CD4-positive, alpha-beta memory T cell (primary cell): ENCODE measurements around the gene PCBP3. TPM values are rescaled to one million over a fixed set of nuclear protein-coding genes. Genes with fewer than 3 reads are reported as not detected.
A peak's percentile ranks its signal among the peaks of the same experiment; 100 is the strongest.

ENCODE experiments used
- CTCF ChIA-PET: fragments of 350-600 bp; sonication (Branson Sonifier 250); formaldehyde crosslinking; loops from one replicate; lab custom pipeline; 2021; ENCODE audit warnings: inconsistent platforms; ENCODE audit not compliant: partially characterized antibody; lab: Charles Lee
- POLR2A ChIA-PET: fragments of 350-600 bp; sonication (Branson Sonifier 250); formaldehyde crosslinking; loops from one replicate; lab custom pipeline; 2021; ENCODE audit not compliant: partially characterized antibody; lab: Charles Lee
- DNase-seq, 5 donors: peaks; one replicate each; pipeline versions ENCODE4 v3.0.0 to v3.0.0-alpha.2; 2020 to 2022; ENCODE audit warnings: mixed read lengths in 1 of 5
- H3K27ac ChIP-seq: one replicate; pipeline ENCODE4 v1.7.0; 2013; ENCODE audit warnings: low read depth, low read length
- H3K27me3 ChIP-seq: 2 replicates; pipeline ENCODE4 v1.7.0; 2013; ENCODE audit warnings: mild to moderate bottlenecking, low read length, moderate library complexity; ENCODE audit not compliant: insufficient read depth
- H3K36me3 ChIP-seq: 2 replicates; pipeline ENCODE4 v1.7.0; 2013; ENCODE audit warnings: mild to moderate bottlenecking, low read length, moderate library complexity; ENCODE audit not compliant: insufficient read depth
- H3K4me1 ChIP-seq: 2 replicates; pipeline ENCODE4 v1.7.0; 2013; ENCODE audit warnings: mild to moderate bottlenecking, low read length, moderate library complexity; ENCODE audit not compliant: insufficient read depth
- H3K4me3 ChIP-seq, 2 donors: one replicate each; pipeline ENCODE4 v1.7.0; 2013; ENCODE audit warnings: low read length in 2 of 2, mild to moderate bottlenecking in 1 of 2
- H3K9me3 ChIP-seq, 2 donors: one replicate each; pipeline ENCODE4 v1.7.0; 2013; ENCODE audit warnings: low read length in 2 of 2, control low read depth in 1 of 2; ENCODE audit not compliant: control insufficient read depth in 1 of 2
- H3K27ac Mint-ChIP-seq, 7 donors: one replicate each; pipeline ENCODE4 v1.8.0; 2020 to 2021; ENCODE audit warnings: mixed read lengths in 7 of 7, mild to moderate bottlenecking in 6 of 7, inconsistent platforms in 3 of 7, moderate library complexity in 3 of 7
- H3K27me3 Mint-ChIP-seq, 2 donors: one replicate each; pipeline ENCODE4 v1.8.0; 2020 to 2021; ENCODE audit warnings: mixed read lengths in 2 of 2
- H3K36me3 Mint-ChIP-seq, 2 donors: one replicate each; pipeline ENCODE4 v1.8.0; 2020 to 2021; ENCODE audit warnings: mixed read lengths in 2 of 2, inconsistent platforms in 1 of 2, mild to moderate bottlenecking in 1 of 2
- H3K4me1 Mint-ChIP-seq, 4 donors: one replicate each; pipeline ENCODE4 v1.8.0; 2020 to 2021; ENCODE audit warnings: mixed read lengths in 4 of 4, mild to moderate bottlenecking in 1 of 4
- H3K4me3 Mint-ChIP-seq, 8 donors: one replicate each; pipeline ENCODE4 v1.8.0; 2020 to 2021; ENCODE audit warnings: mixed read lengths in 8 of 8, mild to moderate bottlenecking in 7 of 8, moderate library complexity in 6 of 8, inconsistent platforms in 3 of 8
- H3K9me3 Mint-ChIP-seq, 8 donors: one replicate each; pipeline ENCODE4 v1.8.0; 2020 to 2021; ENCODE audit warnings: mixed read lengths in 8 of 8, mild to moderate bottlenecking in 5 of 8, inconsistent platforms in 3 of 8, moderate library complexity in 1 of 8
- intact Hi-C: fragments of 100-400 bp; cut with micrococcal nuclease; formaldehyde crosslinking; loops from one replicate; pipeline ENCODE4 v1.15.1; 2023
- polyA plus RNA-seq, 2 donors: library from polyadenylated mRNA; unstranded; fragments of 300-500 nt; fragmentation: Illumina TruSeq; gene quantifications; one replicate each; pipeline ENCODE4 v1.2.3, GENCODE V29; 2021
- total RNA-seq, 2 experiments: library from RNA; stranded (reverse); gene quantifications; one replicate each; pipeline ENCODE4 v1.2.3, GENCODE V29; 2021

PCBP3 gene
- total and polyA plus RNA-seq, 4 experiments from 2014 or later: 0.36 to 1.6 (median 1.0) TPM

DNA sequence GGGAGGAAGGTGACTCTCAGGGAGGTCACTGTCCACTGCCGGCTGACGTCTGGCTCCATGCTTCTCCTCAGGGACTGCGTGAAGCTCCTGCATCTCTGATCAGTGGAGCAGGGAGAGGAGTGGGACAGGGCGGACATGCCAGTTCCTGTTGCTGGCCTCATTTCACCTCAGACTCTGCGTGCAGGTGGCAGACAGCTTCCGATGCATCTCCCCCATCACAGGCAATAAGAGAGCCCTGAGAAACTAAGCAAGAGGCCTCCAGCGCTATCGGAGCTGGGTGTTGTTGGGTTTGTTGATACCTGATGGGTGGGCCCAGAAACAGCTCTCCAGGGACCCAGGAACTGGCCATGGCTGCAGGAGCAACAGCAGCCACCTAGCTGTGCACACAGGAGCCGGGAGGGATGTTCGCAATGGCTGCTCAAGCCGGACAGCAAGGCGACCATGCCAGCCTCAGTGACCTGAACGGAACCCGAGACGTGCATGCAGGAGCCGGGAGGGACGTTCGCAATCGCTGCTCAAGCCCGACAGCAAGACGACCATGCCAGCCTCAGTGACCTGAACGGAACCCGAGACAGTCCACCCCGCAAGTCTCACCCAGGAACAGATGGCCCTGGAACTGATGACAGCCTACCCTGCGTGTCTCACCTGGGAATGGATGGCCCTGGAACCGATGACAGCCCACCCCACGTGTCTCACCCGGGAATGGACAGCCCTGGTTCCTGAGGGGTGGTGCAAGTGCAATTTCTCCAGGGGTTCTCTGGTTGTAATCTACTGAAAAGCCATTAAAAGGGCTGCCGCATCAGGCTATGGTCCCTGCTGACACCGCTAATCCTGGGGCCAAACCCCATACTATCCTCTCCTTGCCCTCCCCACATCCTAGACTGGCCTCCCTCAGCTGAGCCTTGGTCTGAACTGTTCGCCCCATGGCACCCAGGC lies 14.2 kb upstream of the PCBP3 start:
- no peak overlapping the region for H3K27ac ChIP-seq
- no peak overlapping the region for H3K4me3 ChIP-seq
- POLR2A ChIA-PET: no interaction called here
- H3K9me3 ChIP-seq: no peaks in the 10 kb centered on the region
- Mint-ChIP-seq H3K27ac (no peak overlapping the region), H3K4me3 (no peak overlapping the region), H3K27me3 (peaks cover 6 to 7% of the 10 kb centered on the region in 2 donors), H3K9me3 (no peaks in the 10 kb centered on the region), H3K4me1 (peaks cover 0 to 4% (median under 1%) of the 10 kb centered on the region in 4 donors), H3K36me3 (no peaks in the 10 kb centered on the region)
- DNase-seq: no peak
- no peaks in the 10 kb centered on the region for H3K4me1 ChIP-seq
- H3K36me3 ChIP-seq: no peaks in the 10 kb centered on the region
- CTCF ChIA-PET: no interaction called here
- intact Hi-C loops: no loop called here
- no peaks in the 10 kb centered on the region for H3K27me3 ChIP-seq

DNA sequence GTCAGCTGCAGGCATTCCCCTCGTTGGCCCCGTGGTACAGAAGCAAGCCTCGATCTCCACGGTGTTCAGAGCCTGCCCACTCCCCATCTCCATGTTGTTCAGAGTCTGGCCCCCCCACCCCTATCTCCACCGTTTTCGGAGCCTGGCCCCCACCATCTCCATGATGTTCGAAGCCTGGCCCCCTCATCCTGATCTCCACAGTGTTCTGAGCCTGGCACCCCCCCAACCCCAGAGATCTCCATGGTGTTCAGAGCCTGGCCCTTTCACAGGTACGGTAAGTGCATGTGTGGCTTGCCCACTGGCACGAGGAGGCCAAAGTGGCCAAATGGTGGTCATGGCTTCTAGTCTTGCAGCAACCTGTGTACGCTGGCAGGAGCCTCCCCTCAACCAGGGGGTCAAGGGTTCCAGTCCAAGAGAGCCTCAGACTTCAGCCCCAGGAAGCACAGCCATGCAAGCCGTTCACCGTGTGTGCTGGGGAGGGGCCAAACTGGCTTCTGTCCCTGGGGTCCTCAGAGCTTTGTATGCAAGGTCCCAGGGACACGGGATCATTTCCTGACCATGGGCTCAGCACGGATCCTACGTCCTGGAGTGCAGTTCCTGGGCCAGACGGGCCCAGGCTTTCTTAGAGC lies 13.3 kb upstream of the PCBP3 start:
- no peaks in the 10 kb centered on the region for H3K36me3 Mint-ChIP-seq
- H3K27me3 ChIP-seq: no peaks in the 10 kb centered on the region
- no peaks in the 10 kb centered on the region for H3K9me3 Mint-ChIP-seq
- peaks cover 6 to 7% of the 10 kb centered on the region in 2 donors for H3K27me3 Mint-ChIP-seq
- H3K4me1 ChIP-seq: no peaks in the 10 kb centered on the region
- H3K4me1 Mint-ChIP-seq: peaks cover 0 to 1% (median 0%) of the 10 kb centered on the region in 4 donors
- H3K27ac Mint-ChIP-seq: peak overlapping the region in 1 of 7 donors; percentile 29
- no peak overlapping the region for H3K27ac ChIP-seq
- ChIA-PET POLR2A (no interaction called here), CTCF (no interaction called here)
- H3K4me3 Mint-ChIP-seq: no peak overlapping the region
- no peak for DNase-seq
- intact Hi-C loops: no loop called here
- no peaks in the 10 kb centered on the region for H3K36me3 ChIP-seq
- no peak overlapping the region for H3K4me3 ChIP-seq
- no peaks in the 10 kb centered on the region for H3K9me3 ChIP-seq

DNA sequence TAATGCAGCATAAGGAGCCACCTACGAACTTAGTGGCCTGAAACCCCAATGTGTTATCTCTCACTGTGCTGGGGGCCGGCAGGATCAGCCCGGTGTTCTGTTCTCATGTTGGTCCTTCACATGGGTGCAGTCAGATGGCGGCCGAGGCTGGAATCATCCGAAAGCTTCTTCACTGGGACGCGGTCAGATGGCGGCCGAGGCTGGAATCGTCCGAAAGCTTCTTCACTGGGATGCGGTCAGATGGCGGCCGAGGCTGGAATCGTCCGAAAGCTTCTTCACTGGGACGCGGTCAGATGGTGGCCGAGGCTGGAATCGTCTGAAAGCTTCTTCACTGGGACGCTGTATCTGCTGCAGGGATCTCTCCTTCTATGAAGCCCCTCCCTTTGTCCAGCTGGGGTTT lies 12.6 kb upstream of the PCBP3 start:
- H3K4me1 Mint-ChIP-seq: peaks cover 0 to 1% (median 0%) of the 10 kb centered on the region in 4 donors
- no peaks in the 10 kb centered on the region for H3K36me3 Mint-ChIP-seq
- ChIA-PET CTCF (no interaction called here), POLR2A (no interaction called here)
- intact Hi-C loops: no loop called here
- Histone ChIP-seq H3K27ac (no peak overlapping the region), H3K36me3 (no peaks in the 10 kb centered on the region), H3K4me1 (no peaks in the 10 kb centered on the region), H3K9me3 (no peaks in the 10 kb centered on the region), H3K4me3 (no peak overlapping the region), H3K27me3 (no peaks in the 10 kb centered on the region)
- DNase-seq: no peak
- peaks cover 6 to 7% of the 10 kb centered on the region in 2 donors for H3K27me3 Mint-ChIP-seq
- no peaks in the 10 kb centered on the region for H3K9me3 Mint-ChIP-seq
- no peak overlapping the region for H3K27ac Mint-ChIP-seq
- H3K4me3 Mint-ChIP-seq: no peak overlapping the region

DNA sequence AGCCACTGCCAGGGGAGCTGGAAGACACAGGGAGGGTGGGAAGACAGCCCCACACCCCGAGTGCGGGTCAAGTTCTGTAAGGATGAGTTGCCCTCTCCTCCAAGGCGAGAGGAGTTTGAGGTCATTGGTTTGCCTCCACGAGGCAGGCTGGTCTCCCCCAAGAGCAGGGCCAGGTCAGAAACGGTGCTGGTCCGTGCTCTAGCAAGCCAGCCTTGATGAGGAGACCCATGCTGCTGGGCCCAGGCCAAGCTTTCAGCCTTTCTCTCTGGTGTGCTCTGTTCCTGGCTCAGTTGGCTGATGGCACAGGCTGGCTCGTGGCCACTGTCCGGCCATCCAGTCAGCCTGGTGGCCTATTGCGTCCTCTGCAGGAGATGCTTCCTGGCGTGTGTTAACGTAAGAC lies 12.0 kb upstream of the PCBP3 start:
- no peaks in the 10 kb centered on the region for H3K27me3 ChIP-seq
- Mint-ChIP-seq H3K36me3 (no peaks in the 10 kb centered on the region), H3K9me3 (no peaks in the 10 kb centered on the region), H3K4me1 (peaks cover 0 to 1% (median 0%) of the 10 kb centered on the region in 4 donors), H3K27me3 (peaks cover 6 to 7% of the 10 kb centered on the region in 2 donors), H3K4me3 (no peak overlapping the region), H3K27ac (no peak overlapping the region)
- no peak overlapping the region for H3K27ac ChIP-seq
- no peaks in the 10 kb centered on the region for H3K36me3 ChIP-seq
- intact Hi-C loops: no loop called here
- H3K4me3 ChIP-seq: no peak overlapping the region
- no peak for DNase-seq
- no peaks in the 10 kb centered on the region for H3K9me3 ChIP-seq
- POLR2A ChIA-PET: no interaction called here
- H3K4me1 ChIP-seq: no peaks in the 10 kb centered on the region
- CTCF ChIA-PET: no interaction called here

DNA sequence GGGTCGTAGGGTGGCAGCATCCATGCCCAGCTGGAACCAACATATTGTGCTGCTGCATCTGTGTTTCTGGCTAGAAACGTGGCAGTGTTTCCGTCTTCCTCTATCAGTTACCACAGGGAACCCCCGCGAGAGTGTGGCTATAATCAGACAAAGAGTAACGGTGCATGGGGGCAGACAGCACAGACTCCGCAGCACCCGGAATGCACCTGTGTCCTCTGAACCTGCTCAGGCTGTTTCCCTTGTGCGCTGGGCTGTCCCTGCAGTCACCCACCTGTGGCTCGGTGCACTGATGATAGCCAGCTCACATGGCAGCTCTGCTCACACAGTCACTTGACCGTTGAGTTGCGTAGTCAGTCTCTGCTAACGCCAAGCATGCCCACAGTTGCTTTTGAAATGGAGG lies 11.4 kb upstream of the PCBP3 start:
- Mint-ChIP-seq H3K27me3 (peaks cover 6 to 7% of the 10 kb centered on the region in 2 donors), H3K36me3 (no peaks in the 10 kb centered on the region), H3K27ac (no peak overlapping the region), H3K9me3 (no peaks in the 10 kb centered on the region), H3K4me3 (no peak overlapping the region), H3K4me1 (peaks cover 0 to 1% (median 0%) of the 10 kb centered on the region in 4 donors)
- no peak overlapping the region for H3K27ac ChIP-seq
- no peaks in the 10 kb centered on the region for H3K9me3 ChIP-seq
- ChIA-PET POLR2A (no interaction called here), CTCF (no interaction called here)
- no peak overlapping the region for H3K4me3 ChIP-seq
- no peaks in the 10 kb centered on the region for H3K36me3 ChIP-seq
- H3K4me1 ChIP-seq: no peaks in the 10 kb centered on the region
- no peaks in the 10 kb centered on the region for H3K27me3 ChIP-seq
- no peak for DNase-seq
- intact Hi-C loops: no loop called here

DNA sequence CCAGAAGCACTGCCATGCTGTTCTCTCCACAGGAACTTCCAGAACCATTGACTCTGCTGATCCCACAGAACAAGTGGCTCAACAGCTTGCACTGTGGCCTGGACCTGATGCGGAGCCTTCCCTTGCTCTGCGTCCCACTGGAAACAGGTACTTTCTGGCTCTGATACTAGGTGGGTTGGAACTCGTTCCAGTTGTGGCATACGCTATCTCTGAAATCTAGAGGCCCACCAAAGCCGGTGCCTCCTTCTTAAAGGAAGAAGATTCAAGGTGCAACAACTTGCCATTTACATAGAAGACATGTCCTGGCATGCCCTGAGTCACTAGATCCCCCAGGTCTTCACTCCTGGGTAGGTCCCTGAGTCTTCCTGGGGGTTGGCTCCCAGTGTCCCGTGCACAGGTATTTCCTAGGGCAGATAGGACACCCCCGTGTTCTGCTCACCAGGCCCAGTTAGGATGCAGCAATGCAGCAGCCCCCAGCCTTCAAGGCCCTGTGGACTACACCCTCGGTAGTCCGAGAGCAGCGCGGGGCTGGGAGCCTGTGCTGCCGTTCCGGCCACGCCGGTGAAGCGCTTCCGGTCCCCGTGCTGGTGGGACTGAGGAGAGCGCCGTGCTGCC lies 10.8 kb upstream of the PCBP3 start:
- ChIA-PET CTCF (no interaction called here), POLR2A (no interaction called here)
- no peaks in the 10 kb centered on the region for H3K36me3 Mint-ChIP-seq
- no peak overlapping the region for H3K27ac Mint-ChIP-seq
- Histone ChIP-seq H3K27me3 (no peaks in the 10 kb centered on the region), H3K4me3 (no peak overlapping the region), H3K27ac (no peak overlapping the region), H3K4me1 (no peaks in the 10 kb centered on the region), H3K9me3 (no peaks in the 10 kb centered on the region), H3K36me3 (no peaks in the 10 kb centered on the region)
- H3K9me3 Mint-ChIP-seq: no peaks in the 10 kb centered on the region
- peaks cover 0 to 1% (median 0%) of the 10 kb centered on the region in 4 donors for H3K4me1 Mint-ChIP-seq
- intact Hi-C loops: no loop called here
- peaks cover 6 to 7% of the 10 kb centered on the region in 2 donors for H3K27me3 Mint-ChIP-seq
- no peak for DNase-seq
- H3K4me3 Mint-ChIP-seq: no peak overlapping the region

DNA sequence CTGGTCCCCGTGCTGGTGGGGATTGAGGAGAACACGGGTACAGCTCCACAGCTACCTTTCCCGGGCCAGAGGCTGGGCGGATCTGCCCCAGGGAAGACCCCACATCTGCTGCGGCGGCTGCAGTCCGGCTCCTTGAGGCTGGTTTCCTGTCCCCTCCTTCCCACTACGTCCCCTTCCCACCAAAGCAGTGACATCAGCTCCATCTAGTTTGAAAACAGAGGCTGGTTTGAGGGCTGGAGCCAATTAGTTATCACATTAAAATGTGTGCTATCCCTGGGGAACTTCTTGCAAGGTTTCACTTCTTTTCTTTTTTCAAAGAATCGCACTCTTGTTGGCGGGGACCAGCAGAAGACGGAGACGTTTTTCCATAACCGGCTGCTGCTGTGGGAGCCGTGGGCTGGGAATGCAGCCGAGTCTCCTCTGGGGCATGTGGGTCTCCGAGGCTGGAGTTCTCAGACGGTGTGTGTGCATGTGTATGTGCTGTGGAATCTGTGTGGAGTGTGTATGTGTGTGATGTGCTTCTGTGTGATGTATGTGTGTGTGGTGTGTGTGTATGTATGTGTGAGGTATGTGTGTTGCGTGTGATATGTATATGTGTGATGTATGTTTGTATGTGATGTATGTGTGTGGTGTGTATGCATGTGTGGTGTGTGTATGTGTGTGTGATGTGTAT lies 8.9 kb upstream of the PCBP3 start:
- Mint-ChIP-seq H3K4me3 (no peak overlapping the region), H3K36me3 (no peaks in the 10 kb centered on the region), H3K27me3 (peaks cover 2 to 7% of the 10 kb centered on the region in 2 donors), H3K4me1 (peaks cover 0 to 10% (median 2%) of the 10 kb centered on the region in 4 donors), H3K27ac (peak overlapping the region in 1 of 7 donors; percentile 55), H3K9me3 (no peaks in the 10 kb centered on the region)
- intact Hi-C loops: no loop called here
- H3K9me3 ChIP-seq: no peaks in the 10 kb centered on the region
- H3K4me1 ChIP-seq: peaks cover under 1% of the 10 kb centered on the region
- H3K4me3 ChIP-seq: no peak overlapping the region
- POLR2A ChIA-PET: no interaction called here
- H3K36me3 ChIP-seq: no peaks in the 10 kb centered on the region
- DNase-seq: no peak
- H3K27ac ChIP-seq: no peak overlapping the region
- no peaks in the 10 kb centered on the region for H3K27me3 ChIP-seq
- CTCF ChIA-PET: no interaction called here
